A549 (cell line): Measurements from ENCODE around the gene UCMA. TPM values are rescaled to one million over a fixed set of nuclear protein-coding genes. Genes with fewer than 3 reads are reported as not detected.

Experiments
- ATAC-seq, 2 experiments: fragments of 200-7000 bp in 1 of 2; fragments of >200 bp in 1 of 2; cut with Nextera tagmentation in 1 of 2; cut with Tn5 transposase in 1 of 2; 3 replicates each; pipeline versions ENCODE4 v1.8.0 to v1.9.1; 2018 to 2020; ENCODE audit warnings: mild to moderate bottlenecking in 1 of 2, moderate library complexity in 1 of 2
- CTCF ChIA-PET: fragments of 300-600 bp; sonication (Branson Sonifier 250); formaldehyde crosslinking; extraction: SDS; loops from one replicate; lab custom pipeline; 2021; ENCODE audit warnings: antibody characterized with exemption, inconsistent platforms; lab: Yijun Ruan, JAX
- POLR2A ChIA-PET: fragments of 350-600 bp; formaldehyde crosslinking; extraction: SDS; loops from one replicate; lab custom pipeline; 2021; ENCODE audit warnings: antibody characterized with exemption, inconsistent platforms; lab: Yijun Ruan, JAX
- DNase-seq, 2 experiments: peaks; one replicate each; pipeline versions ENCODE4 v3.0.0 to v3.0.0-alpha.2; 2011 to 2016; ENCODE audit warnings: low read depth in 1 of 2, low spot score in 1 of 2
- FAIRE-seq: peaks from 2 replicates; lab custom pipeline; 2011; peaks lifted over from hg19 to GRCh38; lab: Jason Lieb, UNC
- H3K27ac ChIP-seq, 2 experiments: fragments of >200 bp; sonication (Bioruptor Twin); formaldehyde crosslinking; 3 replicates each; pipeline ENCODE4 v1.5.1; 2016 to 2017
- H3K4me1 ChIP-seq: fragments of >200 bp; sonication (Bioruptor Twin); formaldehyde crosslinking; 3 replicates; pipeline ENCODE4 v1.6.1; 2016
- H3K4me2 ChIP-seq: fragments of >200 bp; sonication (Bioruptor Twin); formaldehyde crosslinking; 3 replicates; pipeline ENCODE4 v1.6.1; 2016
- H3K4me3 ChIP-seq: fragments of >200 bp; sonication (Bioruptor Twin); formaldehyde crosslinking; 3 replicates; pipeline ENCODE4 v1.5.1; 2016
- H3K9me3 ChIP-seq: fragments of >200 bp; sonication (Bioruptor Twin); formaldehyde crosslinking; 3 replicates; pipeline ENCODE4 v1.6.1; 2016
- BCL3 ChIP-seq: fragments of >200 bp; sonication (Bioruptor Twin); formaldehyde crosslinking; IDR thresholded peaks from 3 replicates; pipeline ENCODE4 v1.6.1; 2016
- CTCF ChIP-seq: fragments of >200 bp; sonication (Bioruptor Twin); formaldehyde crosslinking; IDR thresholded peaks from 3 replicates; pipeline ENCODE4 v1.5.1; 2016
- E2F6 ChIP-seq: IDR thresholded peaks from 2 replicates; pipeline ENCODE4 v1.6.1; 2012; ENCODE audit warnings: low read depth, borderline replicate concordance
- ELK1 ChIP-seq: fragments of 150-350 bp; IDR thresholded peaks from 2 replicates; pipeline ENCODE4 v1.6.1; 2014; ENCODE audit warnings: low read depth, mild to moderate bottlenecking, low read length
- EP300 ChIP-seq, 2 experiments: fragments of >200 bp; sonication (Bioruptor Twin); formaldehyde crosslinking; IDR thresholded peaks; 2 replicates in 1 of 2; 3 replicates in 1 of 2; pipeline ENCODE4 v1.6.1; 2016 to 2017
- FOXS1 ChIP-seq: fragments of 250-450 bp; sonication (Bioruptor Pico); IDR thresholded peaks from 2 replicates; pipeline ENCODE4 v1.5.0; 2020; ENCODE audit warnings: mild to moderate bottlenecking, moderate library complexity
- HMGXB4 ChIP-seq: fragments of 250-450 bp; sonication (Bioruptor Pico); IDR thresholded peaks from 2 replicates; pipeline ENCODE4 v1.5.0; 2021; ENCODE audit warnings: mild to moderate bottlenecking, moderate library complexity, borderline replicate concordance
- HOXB13 ChIP-seq: fragments of 250-450 bp; sonication (Bioruptor Pico); IDR thresholded peaks from 2 replicates; pipeline ENCODE4 v1.5.0; 2020; ENCODE audit warnings: low read depth, mild to moderate bottlenecking, moderate library complexity
- HOXB5 ChIP-seq: fragments of 250-450 bp; sonication (Bioruptor Pico); IDR thresholded peaks from 2 replicates; pipeline ENCODE4 v1.5.0; 2020; ENCODE audit warnings: mild to moderate bottlenecking, moderate library complexity
- KDM5A ChIP-seq: fragments of 200-600 bp; sonication (generic); IDR thresholded peaks from 2 replicates; pipeline ENCODE4 v1.6.1; 2016; ENCODE audit warnings: antibody characterized with exemption, mild to moderate bottlenecking
- NR3C1 ChIP-seq: fragments of >200 bp; sonication (Bioruptor Twin); formaldehyde crosslinking; IDR thresholded peaks from 3 replicates; pipeline ENCODE4 v1.6.1; 2017
- RAD21 ChIP-seq, 2 experiments: fragments of >200 bp in 1 of 2; sonication (Bioruptor Twin) in 1 of 2; formaldehyde crosslinking in 1 of 2; IDR thresholded peaks in 1 of 2; conservative IDR thresholded peaks in 1 of 2; 2 replicates in 1 of 2; 3 replicates in 1 of 2; pipeline ENCODE4 v1.6.1; 2012 to 2018; ENCODE audit warnings: inconsistent platforms in 1 of 2
- REST ChIP-seq: fragments of 200-600 bp; sonication (generic); IDR thresholded peaks from 2 replicates; pipeline ENCODE4 v1.6.1; 2016; ENCODE audit warnings: antibody characterized with exemption, mild to moderate bottlenecking, moderate library complexity
- RNF2 ChIP-seq: fragments of 200-600 bp; sonication (generic); IDR thresholded peaks from 2 replicates; pipeline ENCODE4 v1.6.1; 2016; ENCODE audit warnings: low read depth, mild to moderate bottlenecking, antibody characterized with exemption, moderate library complexity, borderline replicate concordance
- SMC3 ChIP-seq: fragments of >200 bp; sonication (Bioruptor Twin); formaldehyde crosslinking; IDR thresholded peaks from 3 replicates; pipeline ENCODE4 v1.6.1; 2018; ENCODE audit warnings: inconsistent platforms
- SREBF2 ChIP-seq: fragments of 450-650 bp; IDR thresholded peaks from 2 replicates; pipeline ENCODE4 v1.6.1; 2014; ENCODE audit warnings: mild to moderate bottlenecking, moderate library complexity
- TP53 ChIP-seq: fragments of 250-450 bp; sonication (Bioruptor Pico); IDR thresholded peaks from 2 replicates; pipeline ENCODE4 v1.5.0; 2021; ENCODE audit warnings: mild to moderate bottlenecking, moderate library complexity
- USF2 ChIP-seq: fragments of 450-650 bp; IDR thresholded peaks from 2 replicates; pipeline ENCODE4 v1.6.1; 2014; ENCODE audit warnings: antibody characterized with exemption
- ZNF302 ChIP-seq: fragments of 250-450 bp; sonication (Bioruptor Pico); IDR thresholded peaks from 2 replicates; pipeline ENCODE4 v1.9.0; 2021; ENCODE audit warnings: inconsistent platforms, mild to moderate bottlenecking, moderate library complexity
- WGBS: methylation state at CpG from one replicate; pipeline ENCODE4 v1.1.6; 2017; ENCODE audit errors: missing lambda C conversion rate; 5-methylcytosine and 5-hydroxymethylcytosine counted together
- polyA plus RNA-seq, 4 experiments: library from polyadenylated mRNA; depleted of rRNA in 3 of 4; stranded (reverse); fragments of >200 nt; fragmentation: RNase III in 1 of 4; extraction: RNeasy Plus Mini Kit Qiagen cat#74134 plus additional on column Dnase treatment in 1 of 4; gene quantifications; 2 replicates in 3 of 4; 3 replicates in 1 of 4; pipeline ENCODE4 v1.2.3, GENCODE V29; 2011 to 2017

UCMA gene
- polyA plus RNA-seq, 2 of the 4 experiments (the other 2 are of a cell fraction) = not detected

GRCh38 chr10:13231808-13232207 lies 2.4 kb downstream of the UCMA start:
- Histone ChIP-seq H3K4me1 (no peaks in the 10 kb centered on the region), H3K4me3 (no peak overlapping the region), H3K4me2 (no peak overlapping the region), H3K27ac (no peak overlapping the region), H3K9me3 (no peaks in the 10 kb centered on the region)
- no peak for ATAC-seq
- POLR2A ChIA-PET = interaction anchor here (0.6 kb wide), 1 partner anchor 81 kb away, joined by 3 read pairs; no protein-coding TSS in a partner anchor
- no peak for DNase-seq
- WGBS = 51% methylated on average over 6 of the region's 6 CpGs
- FAIRE-seq = no peak
- TF ChIP-seq KDM5A (no peak), RAD21 (conservative IDR thresholded peaks at IDR 0.05 in 1 of 2, IDR thresholded peaks at IDR 0.05 in 1 of 2) (no peak), EP300 (IDR thresholded peaks at IDR 0.05) (no peak), SREBF2 (no peak), FOXS1 (CRISPR knock-in tag) (no peak), ELK1 (no peak), CTCF (no peak), NR3C1 (no peak), HOXB13 (no peak), TP53 (CRISPR knock-in tag) (no peak), HOXB5 (no peak), HMGXB4 (CRISPR knock-in tag) (no peak), BCL3 (no peak), ZNF302 (CRISPR knock-in tag) (no peak), SMC3 (no peak), RNF2 (no peak), REST (no peak), E2F6 (no peak), USF2 (no peak)
- CTCF ChIA-PET = interaction anchor here (1.3 to 1.5 kb wide), 2 partner anchors 26 to 71 kb away, joined by 3 to 6 read pairs; no protein-coding TSS in a partner anchor
